K562 (cell line): Measurements from ENCODE around the gene RNASEH2A. TPM values are rescaled to one million over a fixed set of nuclear protein-coding genes. Genes with fewer than 3 reads are reported as not detected.
A peak's percentile ranks its signal among the peaks of the same experiment; 100 is the strongest.

Source experiments
- BRD9 ChIP-seq: fragments of 450-650 bp; IDR thresholded peaks from 2 replicates; pipeline ENCODE4 v1.6.1; 2018; ENCODE audit warnings: low read depth; ENCODE audit not compliant: partially characterized antibody
- CEBPB ChIP-seq: fragments of 450-650 bp; IDR thresholded peaks from 2 replicates; pipeline ENCODE4 v1.6.1; 2016; ENCODE audit warnings: missing genetic modification characterization, missing compliant biosample characterization
- DMBX1 ChIP-seq: fragments of 250-450 bp; sonication (Bioruptor Pico); IDR thresholded peaks from 2 replicates; pipeline ENCODE4 v1.8.0; 2022; ENCODE audit warnings: inconsistent platforms, mild to moderate bottlenecking, moderate library complexity, borderline replicate concordance
- IFI16 ChIP-seq: fragments of 250-450 bp; sonication (Bioruptor Pico); IDR thresholded peaks from 2 replicates; pipeline ENCODE4 v2.1.2; 2022; ENCODE audit warnings: mild to moderate bottlenecking, inconsistent platforms
- MBD2 ChIP-seq: sonication (generic); IDR thresholded peaks from 2 replicates; pipeline ENCODE4 v1.6.1; 2016; ENCODE audit warnings: low read depth, borderline replicate concordance
- MEF2D ChIP-seq: conservative IDR thresholded peaks from 2 replicates; pipeline ENCODE4 v1.6.1; 2016; ENCODE audit warnings: low read depth, missing genetic modification characterization, missing compliant biosample characterization
- NR2C1 ChIP-seq, 2 experiments: fragments of 450-650 bp; IDR thresholded peaks; 2 replicates each; pipeline ENCODE4 v1.6.1; 2017; ENCODE audit warnings: mild to moderate bottlenecking in 2 of 2, antibody characterized with exemption in 1 of 2, inconsistent platforms in 1 of 2, missing compliant biosample characterization in 1 of 2, missing genetic modification characterization in 1 of 2
- PURB ChIP-seq: sonication (generic); formaldehyde crosslinking; IDR thresholded peaks from 2 replicates; pipeline ENCODE4 v1.9.0; 2021; ENCODE audit warnings: low read depth, mild to moderate bottlenecking, missing genetic modification reagents
- TCF7 ChIP-seq: sonication (generic); IDR thresholded peaks from 2 replicates; pipeline ENCODE4 v1.6.1; 2016; ENCODE audit warnings: antibody characterized with exemption, borderline replicate concordance
- XRCC5 ChIP-seq: fragments of 200-400 bp; formaldehyde crosslinking; IDR thresholded peaks from 2 replicates; pipeline ENCODE4 v1.6.1; 2017; ENCODE audit warnings: low read depth, mild to moderate bottlenecking, low read length
- ZNF384 ChIP-seq: IDR thresholded peaks from 2 replicates; pipeline ENCODE4 v1.6.1; 2012; ENCODE audit warnings: low read depth, low read length, improper control_type of control experiment
- polyA plus RNA-seq, 8 experiments: library from polyadenylated mRNA; depleted of rRNA in 4 of 8; stranded (reverse) in 5 of 8; unstranded in 3 of 8; fragments of >200 nt; fragmentation: Nextera tagmentation in 2 of 8; fragmentation: Illumina TruSeq in 1 of 8; extraction: Ambion mirVana in 2 of 8; extraction: Trizol in 1 of 8; gene quantifications; 2 replicates each; pipeline versions ENCODE4 v1.2.1 to v1.2.3, GENCODE V29; 2011 to 2014; ENCODE audit warnings: inconsistent platforms in 1 of 8, missing spikeins in 1 of 8
- total RNA-seq, 7 experiments: library from RNA; depleted of rRNA in 6 of 7; stranded (reverse); fragments of >200 nt in 6 of 7; fragmentation: Illumina TruSeq in 2 of 7; extraction: Trizol in 2 of 7; gene quantifications; 2 replicates each; pipeline versions ENCODE4 v1.2.1 to v1.2.3, GENCODE V29; 2011 to 2021; ENCODE audit warnings: low replicate concordance in 1 of 7
- TF ChIP-seq, protein P1 (sequence below): fragments of 450-650 bp; IDR thresholded peaks from 2 replicates; pipeline ENCODE4 v1.6.1; 2017; ENCODE audit warnings: mild to moderate bottlenecking, moderate library complexity
- TF ChIP-seq, protein P2 (sequence below): fragments of 450-650 bp; formaldehyde crosslinking; conservative IDR thresholded peaks from 2 replicates; pipeline ENCODE4 v1.4.0; 2022; ENCODE audit warnings: mild to moderate bottlenecking, missing genetic modification characterization
- TF ChIP-seq, protein P3 (sequence below): fragments of 250-450 bp; sonication (Bioruptor Pico); IDR thresholded peaks from 2 replicates; pipeline ENCODE4 v1.8.0; 2022; ENCODE audit warnings: moderate library complexity, mild to moderate bottlenecking, inconsistent platforms
- TF ChIP-seq, protein P4 (sequence below): fragments of 450-650 bp; IDR thresholded peaks from 2 replicates; pipeline ENCODE4 v1.6.1; 2016; ENCODE audit warnings: low read depth

The RNASEH2A gene
- total and polyA plus RNA-seq, 9 of the 15 experiments (the other 6 are each of a cell fraction or from before 2014, with no cell fraction given) = 22.3 to 78.0 (median 61.7) TPM

DNA sequence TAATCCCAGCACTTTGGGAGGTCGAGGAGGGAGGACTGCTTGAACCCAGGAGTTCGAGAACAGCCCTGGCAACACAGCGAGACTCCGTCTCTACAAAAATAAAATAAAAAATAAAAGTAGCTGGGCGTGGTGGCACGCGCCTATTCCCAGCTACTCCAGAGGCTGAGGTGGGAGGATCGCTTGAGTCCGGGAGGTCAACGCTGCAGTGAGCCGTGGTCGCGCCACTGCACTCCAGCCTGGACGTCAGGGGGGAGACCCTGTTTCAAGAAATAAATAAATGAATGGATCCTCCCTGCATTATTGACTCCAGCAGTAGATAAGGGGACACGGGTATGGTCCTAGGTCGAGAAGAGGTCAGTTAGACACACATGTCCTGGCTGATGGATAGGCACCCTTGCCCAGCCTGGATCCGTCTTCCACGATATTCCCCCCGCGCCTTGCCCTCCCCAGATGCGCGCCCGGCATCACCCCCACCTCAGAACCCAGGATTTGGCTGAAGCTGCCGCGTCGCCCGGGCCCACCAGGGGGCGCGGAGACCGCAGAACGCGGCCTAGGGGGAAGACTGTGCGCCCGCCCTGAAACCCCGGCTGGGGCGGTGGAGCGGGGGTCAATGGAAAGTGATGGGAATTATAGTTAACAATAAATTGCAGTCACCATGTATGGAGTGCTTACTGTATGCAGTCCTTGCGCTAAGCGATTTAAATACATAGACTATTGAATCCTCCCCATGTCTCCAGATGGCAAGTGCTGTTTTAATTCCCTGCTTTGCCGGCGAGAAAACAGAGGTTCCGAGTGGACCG is 29.0 kb upstream of the RNASEH2A start (continued):
- TF ChIP-seq, protein P1, sequence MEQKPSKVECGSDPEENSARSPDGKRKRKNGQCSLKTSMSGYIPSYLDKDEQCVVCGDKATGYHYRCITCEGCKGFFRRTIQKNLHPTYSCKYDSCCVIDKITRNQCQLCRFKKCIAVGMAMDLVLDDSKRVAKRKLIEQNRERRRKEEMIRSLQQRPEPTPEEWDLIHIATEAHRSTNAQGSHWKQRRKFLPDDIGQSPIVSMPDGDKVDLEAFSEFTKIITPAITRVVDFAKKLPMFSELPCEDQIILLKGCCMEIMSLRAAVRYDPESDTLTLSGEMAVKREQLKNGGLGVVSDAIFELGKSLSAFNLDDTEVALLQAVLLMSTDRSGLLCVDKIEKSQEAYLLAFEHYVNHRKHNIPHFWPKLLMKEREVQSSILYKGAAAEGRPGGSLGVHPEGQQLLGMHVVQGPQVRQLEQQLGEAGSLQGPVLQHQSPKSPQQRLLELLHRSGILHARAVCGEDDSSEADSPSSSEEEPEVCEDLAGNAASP = no peak
- no peak for TF ChIP-seq PURB (CRISPR knock-in tag)
- TF ChIP-seq IFI16 (CRISPR knock-in tag) = no peak
- TF ChIP-seq, protein P2, sequence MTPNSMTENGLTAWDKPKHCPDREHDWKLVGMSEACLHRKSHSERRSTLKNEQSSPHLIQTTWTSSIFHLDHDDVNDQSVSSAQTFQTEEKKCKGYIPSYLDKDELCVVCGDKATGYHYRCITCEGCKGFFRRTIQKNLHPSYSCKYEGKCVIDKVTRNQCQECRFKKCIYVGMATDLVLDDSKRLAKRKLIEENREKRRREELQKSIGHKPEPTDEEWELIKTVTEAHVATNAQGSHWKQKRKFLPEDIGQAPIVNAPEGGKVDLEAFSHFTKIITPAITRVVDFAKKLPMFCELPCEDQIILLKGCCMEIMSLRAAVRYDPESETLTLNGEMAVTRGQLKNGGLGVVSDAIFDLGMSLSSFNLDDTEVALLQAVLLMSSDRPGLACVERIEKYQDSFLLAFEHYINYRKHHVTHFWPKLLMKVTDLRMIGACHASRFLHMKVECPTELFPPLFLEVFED (CRISPR knock-in tag) = no peak
- TF ChIP-seq BRD9 = peak; percentile 45
- TF ChIP-seq, protein P3, sequence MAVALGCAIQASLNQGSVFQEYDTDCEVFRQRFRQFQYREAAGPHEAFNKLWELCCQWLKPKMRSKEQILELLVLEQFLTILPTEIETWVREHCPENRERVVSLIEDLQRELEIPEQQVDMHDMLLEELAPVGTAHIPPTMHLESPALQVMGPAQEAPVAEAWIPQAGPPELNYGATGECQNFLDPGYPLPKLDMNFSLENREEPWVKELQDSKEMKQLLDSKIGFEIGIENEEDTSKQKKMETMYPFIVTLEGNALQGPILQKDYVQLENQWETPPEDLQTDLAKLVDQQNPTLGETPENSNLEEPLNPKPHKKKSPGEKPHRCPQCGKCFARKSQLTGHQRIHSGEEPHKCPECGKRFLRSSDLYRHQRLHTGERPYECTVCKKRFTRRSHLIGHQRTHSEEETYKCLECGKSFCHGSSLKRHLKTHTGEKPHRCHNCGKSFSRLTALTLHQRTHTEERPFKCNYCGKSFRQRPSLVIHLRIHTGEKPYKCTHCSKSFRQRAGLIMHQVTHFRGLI (CRISPR knock-in tag) = no peak
- TF ChIP-seq, protein P4, sequence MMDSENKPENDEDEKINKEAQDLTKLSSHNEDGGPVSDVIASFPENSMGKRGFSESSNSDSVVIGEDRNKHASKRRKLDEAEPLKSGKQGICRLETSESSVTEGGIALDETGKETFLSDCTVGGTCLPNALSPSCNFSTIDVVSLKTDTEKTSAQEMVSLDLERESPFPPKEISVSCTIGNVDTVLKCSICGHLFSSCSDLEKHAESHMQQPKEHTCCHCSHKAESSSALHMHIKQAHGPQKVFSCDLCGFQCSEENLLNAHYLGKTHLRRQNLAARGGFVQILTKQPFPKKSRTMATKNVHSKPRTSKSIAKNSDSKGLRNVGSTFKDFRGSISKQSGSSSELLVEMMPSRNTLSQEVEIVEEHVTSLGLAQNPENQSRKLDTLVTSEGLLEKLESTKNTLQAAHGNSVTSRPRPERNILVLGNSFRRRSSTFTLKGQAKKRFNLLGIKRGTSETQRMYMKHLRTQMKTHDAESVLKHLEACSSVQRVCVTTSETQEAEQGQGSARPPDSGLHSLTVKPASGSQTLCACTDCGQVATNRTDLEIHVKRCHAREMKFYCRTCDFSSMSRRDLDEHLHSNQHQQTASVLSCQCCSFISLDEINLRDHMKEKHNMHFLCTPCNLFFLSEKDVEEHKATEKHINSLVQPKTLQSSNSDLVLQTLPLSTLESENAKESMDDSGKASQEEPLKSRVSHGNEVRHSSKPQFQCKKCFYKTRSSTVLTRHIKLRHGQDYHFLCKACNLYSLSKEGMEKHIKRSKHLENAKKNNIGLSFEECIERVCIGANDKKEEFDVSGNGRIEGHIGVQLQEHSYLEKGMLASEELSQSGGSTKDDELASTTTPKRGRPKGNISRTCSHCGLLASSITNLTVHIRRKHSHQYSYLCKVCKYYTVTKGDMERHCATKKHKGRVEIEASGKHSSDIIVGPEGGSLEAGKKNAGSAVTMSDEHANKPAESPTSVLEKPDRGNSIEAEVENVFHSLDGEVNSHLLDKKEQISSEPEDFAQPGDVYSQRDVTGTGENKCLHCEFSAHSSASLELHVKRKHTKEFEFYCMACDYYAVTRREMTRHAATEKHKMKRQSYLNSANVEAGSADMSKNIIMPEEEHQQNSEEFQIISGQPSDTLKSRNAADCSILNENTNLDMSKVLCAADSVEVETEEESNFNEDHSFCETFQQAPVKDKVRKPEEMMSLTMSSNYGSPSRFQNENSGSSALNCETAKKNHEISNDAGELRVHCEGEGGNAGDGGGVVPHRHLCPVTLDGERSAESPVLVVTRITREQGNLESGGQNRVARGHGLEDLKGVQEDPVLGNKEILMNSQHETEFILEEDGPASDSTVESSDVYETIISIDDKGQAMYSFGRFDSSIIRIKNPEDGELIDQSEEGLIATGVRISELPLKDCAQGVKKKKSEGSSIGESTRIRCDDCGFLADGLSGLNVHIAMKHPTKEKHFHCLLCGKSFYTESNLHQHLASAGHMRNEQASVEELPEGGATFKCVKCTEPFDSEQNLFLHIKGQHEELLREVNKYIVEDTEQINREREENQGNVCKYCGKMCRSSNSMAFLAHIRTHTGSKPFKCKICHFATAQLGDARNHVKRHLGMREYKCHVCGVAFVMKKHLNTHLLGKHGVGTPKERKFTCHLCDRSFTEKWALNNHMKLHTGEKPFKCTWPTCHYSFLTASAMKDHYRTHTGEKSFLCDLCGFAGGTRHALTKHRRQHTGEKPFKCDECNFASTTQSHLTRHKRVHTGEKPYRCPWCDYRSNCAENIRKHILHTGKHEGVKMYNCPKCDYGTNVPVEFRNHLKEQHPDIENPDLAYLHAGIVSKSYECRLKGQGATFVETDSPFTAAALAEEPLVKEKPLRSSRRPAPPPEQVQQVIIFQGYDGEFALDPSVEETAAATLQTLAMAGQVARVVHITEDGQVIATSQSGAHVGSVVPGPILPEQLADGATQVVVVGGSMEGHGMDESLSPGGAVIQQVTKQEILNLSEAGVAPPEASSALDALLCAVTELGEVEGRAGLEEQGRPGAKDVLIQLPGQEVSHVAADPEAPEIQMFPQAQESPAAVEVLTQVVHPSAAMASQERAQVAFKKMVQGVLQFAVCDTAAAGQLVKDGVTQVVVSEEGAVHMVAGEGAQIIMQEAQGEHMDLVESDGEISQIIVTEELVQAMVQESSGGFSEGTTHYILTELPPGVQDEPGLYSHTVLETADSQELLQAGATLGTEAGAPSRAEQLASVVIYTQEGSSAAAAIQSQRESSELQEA = no peak
- TF ChIP-seq MBD2 = no peak
- 0 out of 2 replicates have a peak, but pooled peaks have one; percentile 45 for TF ChIP-seq DMBX1 (CRISPR knock-in tag)
- peak; percentile 90 for TF ChIP-seq XRCC5
- no peak for TF ChIP-seq NR2C1 (IDR thresholded peaks at IDR 0.05)
- no peak for TF ChIP-seq NR2C1 (tag; IDR thresholded peaks at IDR 0.05)
- no peak for TF ChIP-seq MEF2D
- no peak for TF ChIP-seq CEBPB
- no peak for TF ChIP-seq ZNF384
- no peak for TF ChIP-seq TCF7
